Measurements from ENCODE around the gene JMJD1C. TPM values are rescaled to one million over a fixed set of nuclear protein-coding genes. Genes with fewer than 3 reads are reported as not detected.

Gene JMJD1C
- total and polyA plus RNA-seq, 10 of the 15 experiments (the other 5 are each of a cell fraction or from before 2014, with no cell fraction given): 31.2 to 83.3 (median 49.5) TPM

- TF ChIP-seq IRF5 (IDR thresholded peaks at IDR 0.05; ENCODE audit: borderline replicate concordance) (no peak), ZBTB33 (IDR thresholded peaks at IDR 0.05) (no peak), NR2C2 (IDR thresholded peaks at IDR 0.05; ENCODE audit: borderline replicate concordance, control insufficient read depth, insufficient read length, low read depth) (no peak)
Observed at GRCh38 chr10:63464402-63465292, 1.1 kb downstream of the JMJD1C start (continued).

- H3K79me2 ChIP-seq (ENCODE audit: control insufficient read depth, insufficient read depth, low read length): peaks cover 54% of the 10 kb centered on the region
- no peak overlapping the region for H3K9ac ChIP-seq (ENCODE audit: control insufficient read depth, insufficient read depth, low read length)
- no peaks in the 10 kb centered on the region for H3K27me3 ChIP-seq (replicated peaks in 1 of 2; ENCODE audit: control insufficient read depth in 2 of 2, insufficient read depth in 2 of 2, low read length in 1 of 2)
- H2AFZ ChIP-seq (ENCODE audit: control insufficient read depth, low read depth, low read length): no peak overlapping the region
- in situ Hi-C loops (cut with MboI): no loop called here
- BruUV-seq (replicated peaks): no TSS peak
- DNase-seq (ENCODE audit: low read depth, low spot score): no peak
- POLR2A ChIA-PET: no interaction called here
- no peaks in the 10 kb centered on the region; a peak in 1 of 4 replicates for H3K36me3 ChIP-seq (ENCODE audit: control insufficient read depth in 2 of 2, insufficient read depth in 2 of 2, low read length in 1 of 2)
- RAD21 ChIA-PET (ENCODE audit: unreplicated experiment): interaction anchor here (0.7 to 1.1 kb wide), 2 partner anchors 25 to 258 kb away, joined by 3 read pairs; no protein-coding TSS in a partner anchor
- TF ChIP-seq ASH2L (IDR thresholded peaks at IDR 0.05; ENCODE audit: borderline replicate concordance, low read depth) (no peak), SMAD5 (IDR thresholded peaks at IDR 0.05; ENCODE audit: low read depth) (no peak), SIN3A (IDR thresholded peaks at IDR 0.05; ENCODE audit: low read depth, low read length) (no peak), BMI1 (IDR thresholded peaks at IDR 0.05; ENCODE audit: borderline replicate concordance) (no peak), TCF12 (IDR thresholded peaks at IDR 0.05; ENCODE audit: low read depth, low read length) (no peak), CEBPZ (IDR thresholded peaks at IDR 0.05; ENCODE audit: low read depth, low read length) (no peak)
- intact Hi-C loops (cut with micrococcal nuclease; ENCODE audit: unreplicated experiment): no loop called here
- 100% methylated on average over 1 of the region's 1 CpG for WGBS (ENCODE audit: insufficient coverage, insufficient replicate concordance, low lambda C conversion rate, missing lambda C conversion rate)
- H3K4me1 ChIP-seq (ENCODE audit: control insufficient read depth, insufficient read depth, low read length): peaks cover 3% of the 10 kb centered on the region; the same call in 1 of the 2 replicates
- SMC1A ChIA-PET (ENCODE audit: uncharacterized antibody, unreplicated experiment): no interaction called here
- no peak for ATAC-seq
- no peaks in the 10 kb centered on the region for H4K20me1 ChIP-seq (ENCODE audit: control insufficient read depth, insufficient read depth)
- no peak for FAIRE-seq
- no peaks in the 10 kb centered on the region; the same call in 2 of the 3 replicates for H3K9me3 ChIP-seq (replicated peaks; ENCODE audit: control insufficient read depth, insufficient read depth, low read length)
- no peak overlapping the region for H3K4me2 ChIP-seq (ENCODE audit: control insufficient read depth, insufficient read depth)
- H3K27ac ChIP-seq (ENCODE audit: control insufficient read depth, insufficient read depth): no peak overlapping the region
- no peak overlapping the region for H3K4me3 ChIP-seq
- CTCF ChIA-PET: interaction anchor here (1.1 kb wide), 2 partner anchors 166 to 177 kb away, joined by 3 to 5 read pairs; no protein-coding TSS in a partner anchor
Observed at GRCh38 chr10:63462442-63462841, 3.3 kb downstream of the JMJD1C start.

All from GM12878 (cell line).